HCEC 1CT (cell line): ENCODE results near the gene GLT8D2.

Experiments used
- DNase-seq: peaks from one replicate; pipeline ENCODE4 v3.0.0-alpha.2; 2017

The GLT8D2 gene

GRCh38 chr12:103944964-103945363, 105.0 kb downstream of the GLT8D2 start:
- DNase-seq, result no peak
